ENCODE results near the gene PSMB10. TPM values are rescaled to one million over a fixed set of nuclear protein-coding genes. Genes with fewer than 3 reads are reported as not detected.

PSMB10 gene
- total and polyA plus RNA-seq, 2 of the 8 experiments (the other 6 are each of a cell fraction or from before 2014, with no cell fraction given) = 32.1 to 61.9 TPM

GRCh38 chr16:67948015-67948414 is 11.4 kb upstream of the PSMB10 start:
- no peak overlapping the region for H2BK5ac ChIP-seq (ENCODE audit: low read depth, low read length)
- no peak overlapping the region for H3K23ac ChIP-seq (ENCODE audit: insufficient read length)
- no peak overlapping the region for H4K91ac ChIP-seq (replicated peaks; ENCODE audit: insufficient read length, low read length)
- H2BK120ac ChIP-seq (replicated peaks; ENCODE audit: low read depth, low read length) = no peak overlapping the region
- no peak overlapping the region for H4K5ac ChIP-seq (ENCODE audit: insufficient read length, low read depth, low read length)
- H3K79me2 ChIP-seq (ENCODE audit: control insufficient read depth in 1 of 2, insufficient read depth in 2 of 2, low read length in 2 of 2) = no peaks in the 10 kb centered on the region
- ChIA-PET POLR2A (ENCODE audit: partially characterized antibody) (interaction anchor here (0.6 to 8.5 kb wide), 4 partner anchors 9 to 18 kb away, joined by 3 to 47 read pairs (median 9); partner anchors contain the start of gene PSMB10), CTCF (ENCODE audit: partially characterized antibody) (interaction anchor here (1.1 to 27.1 kb wide), 6 partner anchors 9 to 146 kb away, joined by 3 to 623 read pairs (median 4); partner anchors contain the start of genes EDC4, NRN1L, PSKH1 and SLC12A4)
- no peak overlapping the region for H2BK15ac ChIP-seq (ENCODE audit: low read length)
- H2AK5ac ChIP-seq (ENCODE audit: low read depth, low read length) = no peak overlapping the region
- no peak overlapping the region for H3K4me3 ChIP-seq (ENCODE audit: extremely low read depth in 1 of 4, insufficient read depth in 2 of 4, low read depth in 3 of 4, low read length in 4 of 4)
- H3K4ac ChIP-seq (replicated peaks; ENCODE audit: insufficient read length, low read depth, low read length) = no peak overlapping the region
- H3K27ac ChIP-seq (ENCODE audit: low read depth, low read length) = no peak overlapping the region
- DNase-seq (ENCODE audit: low read depth in 1 of 2, low spot score in 2 of 2) (no peak), FAIRE-seq (no peak)
- peaks cover 9 to 32% of the 10 kb centered on the region in 2 experiments for H4K20me1 ChIP-seq (replicated peaks in 1 of 2; ENCODE audit: control insufficient read depth in 1 of 2, insufficient read depth in 2 of 2, low read length in 2 of 2)
- H3K79me1 ChIP-seq (ENCODE audit: low read depth, low read length) = peaks cover 2% of the 10 kb centered on the region; the same call in 1 of the 2 replicates
- H3K36me3 ChIP-seq (ENCODE audit: control insufficient read depth in 2 of 4, insufficient read depth in 4 of 4, low read length in 3 of 4) = peaks cover 12 to 59% (median 26%) of the 10 kb centered on the region in 4 experiments
- no peak overlapping the region for H2AFZ ChIP-seq (ENCODE audit: low read length)
- no peaks in the 10 kb centered on the region for H3K9me3 ChIP-seq (ENCODE audit: insufficient read depth in 2 of 2, low read depth in 1 of 2, low read length in 1 of 2)
- no peak overlapping the region for H3K14ac ChIP-seq (ENCODE audit: insufficient read length)
- H4K8ac ChIP-seq (ENCODE audit: extremely low read depth, insufficient read depth, low read length) = no peak overlapping the region; the same call in 1 of the 2 replicates
- peaks cover 3% of the 10 kb centered on the region; the same call in 1 of the 2 replicates for H3K23me2 ChIP-seq (ENCODE audit: low read depth, low read length)
- no peak overlapping the region for H3K18ac ChIP-seq (ENCODE audit: extremely low read depth, low read length)
- no peak overlapping the region for H2BK12ac ChIP-seq (ENCODE audit: low read depth, low read length)
- H3K56ac ChIP-seq (replicated peaks; ENCODE audit: insufficient read length, low read depth, low read length) = no peak overlapping the region
- H3K4me1 ChIP-seq (replicated peaks in 1 of 4; ENCODE audit: control insufficient read depth in 3 of 4, insufficient read depth in 4 of 4, low read length in 3 of 4) = no peaks in the 10 kb centered on the region; a peak in 1 of 7 replicates
- H3K27me3 ChIP-seq (replicated peaks in 1 of 4; ENCODE audit: control insufficient read depth in 3 of 4, extremely low read depth in 1 of 4, insufficient read depth in 3 of 4, low read length in 3 of 4) = no peaks in the 10 kb centered on the region
- TF ChIP-seq BRCA1 (IDR thresholded peaks at IDR 0.05; ENCODE audit: low read depth, low read length) (no peak), CBX5 (IDR thresholded peaks at IDR 0.05; ENCODE audit: low read depth, low read length) (no peak), SIN3A (conservative IDR thresholded peaks at IDR 0.05 in 1 of 2, IDR thresholded peaks at IDR 0.05 in 1 of 2; ENCODE audit: low read depth in 1 of 2, low read length in 2 of 2) (no peak), CHD1 (IDR thresholded peaks at IDR 0.05; ENCODE audit: low read depth, low read length) (no peak), SP2 (IDR thresholded peaks at IDR 0.05; ENCODE audit: low read length) (no peak), USF2 (IDR thresholded peaks at IDR 0.05; ENCODE audit: low read length) (no peak)
- H3K4me2 ChIP-seq (ENCODE audit: insufficient read depth in 1 of 2, low read depth in 2 of 2, low read length in 2 of 2) = no peak overlapping the region
- WGBS, 2 experiments (ENCODE audit: extremely low coverage in 1 of 2, insufficient coverage in 1 of 2, insufficient read length in 1 of 2, insufficient replicate concordance in 2 of 2, low coverage in 1 of 2, low lambda C conversion rate in 2 of 2, missing lambda C conversion rate in 1 of 2) = 93% methylated on average over 15 of the region's 15 CpGs; no CpG with 5 or more reads in 1 of the 2 experiments
- H2BK20ac ChIP-seq (ENCODE audit: low read length) = no peak overlapping the region
- no peak overlapping the region for H3K9ac ChIP-seq (replicated peaks in 1 of 4; ENCODE audit: extremely low read depth in 1 of 4, low read depth in 3 of 4, low read length in 3 of 4)

Measured in H1 (cell line).